Measurements from ENCODE around the gene FCHSD2. TPM values are rescaled to one million over a fixed set of nuclear protein-coding genes. Genes with fewer than 3 reads are reported as not detected.
"Not testable (repeated sequence)": the region's sequence is repeated elsewhere in the genome, so short reads cannot be mapped to it uniquely, and the experiment has no call there.

Gene FCHSD2
- total RNA-seq, 6 experiments from 2014 or later: 10.8 to 25.9 (median 17.8) TPM

DNA sequence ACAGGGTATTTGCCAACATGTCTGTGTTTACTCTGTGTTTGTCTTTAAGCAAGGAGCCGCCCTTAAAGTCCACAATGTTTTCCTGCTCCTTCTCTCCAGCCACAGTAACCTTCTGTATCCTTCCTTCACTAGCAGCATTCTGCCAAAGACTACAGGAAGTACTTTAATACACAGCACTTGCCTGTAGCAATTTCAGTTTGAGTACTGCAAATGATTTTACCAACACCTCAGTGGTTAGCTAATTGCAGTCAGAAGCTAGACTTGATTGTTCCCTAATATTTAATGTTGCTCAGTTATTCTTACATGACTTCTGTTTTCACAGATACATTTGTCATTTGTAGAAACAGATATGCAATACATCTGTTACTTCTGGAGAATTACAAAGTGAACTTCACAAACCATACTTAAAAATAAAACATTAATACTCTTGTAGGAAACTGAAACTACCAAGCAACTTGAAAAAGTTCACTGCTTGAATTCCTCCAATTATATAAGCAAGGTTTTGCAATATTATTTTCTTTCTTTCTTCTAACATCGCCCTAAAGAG lies 69.1 kb downstream of the FCHSD2 start:
- ATAC-seq (peak; percentile 67 to 87 (median 80)), DNase-seq (no peak)
- peaks cover 0 to 5% (median 0%) of the 10 kb centered on the region in 4 donors for H3K36me3 ChIP-seq
- H3K27ac ChIP-seq: peak overlapping the region in 1 of 3 donors; percentile 24
- WGBS (ENCODE audit: insufficient coverage, low coverage, low lambda C conversion rate, missing lambda C conversion rate): 8% methylated on average over 2 of the region's 2 CpGs
- no peak overlapping the region for H3K4me3 ChIP-seq
- TF ChIP-seq, protein P1, sequence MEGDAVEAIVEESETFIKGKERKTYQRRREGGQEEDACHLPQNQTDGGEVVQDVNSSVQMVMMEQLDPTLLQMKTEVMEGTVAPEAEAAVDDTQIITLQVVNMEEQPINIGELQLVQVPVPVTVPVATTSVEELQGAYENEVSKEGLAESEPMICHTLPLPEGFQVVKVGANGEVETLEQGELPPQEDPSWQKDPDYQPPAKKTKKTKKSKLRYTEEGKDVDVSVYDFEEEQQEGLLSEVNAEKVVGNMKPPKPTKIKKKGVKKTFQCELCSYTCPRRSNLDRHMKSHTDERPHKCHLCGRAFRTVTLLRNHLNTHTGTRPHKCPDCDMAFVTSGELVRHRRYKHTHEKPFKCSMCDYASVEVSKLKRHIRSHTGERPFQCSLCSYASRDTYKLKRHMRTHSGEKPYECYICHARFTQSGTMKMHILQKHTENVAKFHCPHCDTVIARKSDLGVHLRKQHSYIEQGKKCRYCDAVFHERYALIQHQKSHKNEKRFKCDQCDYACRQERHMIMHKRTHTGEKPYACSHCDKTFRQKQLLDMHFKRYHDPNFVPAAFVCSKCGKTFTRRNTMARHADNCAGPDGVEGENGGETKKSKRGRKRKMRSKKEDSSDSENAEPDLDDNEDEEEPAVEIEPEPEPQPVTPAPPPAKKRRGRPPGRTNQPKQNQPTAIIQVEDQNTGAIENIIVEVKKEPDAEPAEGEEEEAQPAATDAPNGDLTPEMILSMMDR (IDR thresholded peaks at IDR 0.05): no peak
- no peak for TF ChIP-seq POLR2A (IDR thresholded peaks at IDR 0.05)
- no peaks in the 10 kb centered on the region for H3K9me3 ChIP-seq
- no peaks in the 10 kb centered on the region for H3K27me3 ChIP-seq
- intact Hi-C loops (cut with DNase I): no loop called here
- peaks cover 0 to 16% (median 8%) of the 10 kb centered on the region in 4 donors for H3K4me1 ChIP-seq

DNA sequence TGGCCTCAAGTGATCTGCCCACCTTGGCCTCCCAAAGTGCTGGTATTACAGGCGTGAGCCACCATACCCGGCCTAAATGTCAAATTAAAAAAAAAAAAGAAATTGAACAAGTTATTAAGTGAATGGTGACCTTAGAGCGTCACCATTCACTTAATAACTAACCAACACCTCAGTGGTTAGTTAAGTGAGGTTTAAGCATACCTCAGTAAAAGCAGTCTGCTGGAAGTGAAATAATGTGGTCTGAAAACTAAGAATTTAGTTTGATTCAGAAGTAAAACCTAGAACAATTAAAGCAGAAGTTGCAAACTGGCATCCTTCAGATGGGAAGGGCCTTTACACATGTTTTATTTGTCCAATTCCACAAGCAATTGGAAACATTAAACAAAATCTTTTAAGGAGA lies 71.5 kb downstream of the FCHSD2 start:
- no peak overlapping the region for H3K4me3 ChIP-seq
- no peaks in the 10 kb centered on the region for H3K27me3 ChIP-seq
- no peak overlapping the region for H3K27ac ChIP-seq
- intact Hi-C loops (cut with DNase I): no loop called here
- TF ChIP-seq, protein P1 (IDR thresholded peaks at IDR 0.05): no peak
- no peak for TF ChIP-seq POLR2A (IDR thresholded peaks at IDR 0.05)
- no peak for ATAC-seq
- no peaks in the 10 kb centered on the region for H3K9me3 ChIP-seq
- no peak for DNase-seq
- 99% methylated on average over 3 of the region's 3 CpGs for WGBS (ENCODE audit: insufficient coverage, low coverage, low lambda C conversion rate, missing lambda C conversion rate)
- H3K36me3 ChIP-seq: no peaks in the 10 kb centered on the region
- peaks cover 0 to 16% (median 8%) of the 10 kb centered on the region in 4 donors for H3K4me1 ChIP-seq

DNA sequence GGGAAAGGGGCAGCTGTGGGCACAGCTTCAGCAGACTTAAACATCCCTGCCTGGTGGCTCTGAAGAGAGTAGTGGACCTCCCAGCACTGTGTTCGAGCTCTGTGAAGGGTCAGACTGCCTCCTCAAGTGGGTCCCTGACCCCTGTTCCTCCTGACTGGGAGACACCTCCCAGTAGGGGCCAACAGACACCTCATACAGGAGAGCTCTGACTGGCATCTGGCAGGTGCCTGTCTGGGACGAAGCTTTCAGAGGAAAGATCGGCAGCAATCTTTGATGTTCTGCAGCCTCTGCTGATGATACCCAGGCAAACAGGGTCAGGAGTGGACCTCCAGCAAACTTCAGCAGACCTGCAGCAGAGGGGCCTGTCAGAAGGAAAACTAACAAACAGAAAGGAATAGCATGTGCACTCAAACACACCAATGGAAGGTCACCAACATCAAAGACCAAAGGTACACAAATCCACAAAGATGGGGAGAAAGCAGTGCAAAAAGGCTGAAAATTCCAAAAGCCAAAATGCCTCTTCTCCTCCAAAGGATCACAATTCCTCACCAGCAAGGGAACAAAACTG lies 80.2 kb downstream of the FCHSD2 start:
- H3K4me3 ChIP-seq; H3K9me3 ChIP-seq; intact Hi-C loops (cut with DNase I); H3K4me1 ChIP-seq; DNase-seq; H3K27ac ChIP-seq; ATAC-seq; H3K36me3 ChIP-seq; H3K27me3 ChIP-seq: not testable (repeated sequence)
- WGBS (ENCODE audit: insufficient coverage, low coverage, low lambda C conversion rate, missing lambda C conversion rate): no CpG with 5 or more reads among the region's 3 CpGs

GRCh38 chr11:73061434-73061833 lies 80.7 kb downstream of the FCHSD2 start:
- 76% methylated on average over 6 of the region's 10 CpGs for WGBS (ENCODE audit: insufficient coverage, low coverage, low lambda C conversion rate, missing lambda C conversion rate)
- H3K4me1 ChIP-seq; H3K4me3 ChIP-seq; H3K27me3 ChIP-seq; H3K9me3 ChIP-seq; H3K36me3 ChIP-seq; H3K27ac ChIP-seq; ATAC-seq; intact Hi-C loops (cut with DNase I); DNase-seq: not testable (repeated sequence)

GRCh38 chr11:73059915-73060314 lies 82.2 kb downstream of the FCHSD2 start:
- intact Hi-C loops (cut with DNase I): no loop called here
- WGBS (ENCODE audit: insufficient coverage, low coverage, low lambda C conversion rate, missing lambda C conversion rate): 89% methylated on average over 1 of the region's 1 CpG
- Histone ChIP-seq H3K27me3 (no peaks in the 10 kb centered on the region), H3K4me1 (peaks cover 0 to 6% (median 2%) of the 10 kb centered on the region in 4 donors), H3K4me3 (no peak overlapping the region), H3K9me3 (no peaks in the 10 kb centered on the region), H3K36me3 (no peaks in the 10 kb centered on the region), H3K27ac (no peak overlapping the region)
- no peak for DNase-seq
- peak in 1 of 4 donors; percentile 15 for ATAC-seq
- TF ChIP-seq POLR2A (IDR thresholded peaks at IDR 0.05): no peak
- TF ChIP-seq, protein P1 (IDR thresholded peaks at IDR 0.05): no peak
